SU-DHL-6 (cell line): ENCODE data around the gene ERCC5.

ENCODE experiments used
- H2AFZ ChIP-seq: fragments of 200-600 bp; sonication (generic); 2 replicates; pipeline ENCODE4 v1.6.1; 2014; ENCODE audit warnings: low read depth, mild to moderate bottlenecking, moderate library complexity, mixed read lengths, antibody characterized with exemption, low read length; ENCODE audit not compliant: severe bottlenecking
- H3F3A ChIP-seq: fragments of 200-600 bp; shearing (Covaris generic); 2 replicates; pipeline ENCODE4 v1.6.0; 2016; ENCODE audit warnings: antibody characterized with exemption, mild to moderate bottlenecking; ENCODE audit not compliant: insufficient read depth
- H3K27ac ChIP-seq: fragments of 200-600 bp; sonication (generic); 2 replicates; pipeline ENCODE4 v1.5.1; 2016; ENCODE audit warnings: low read depth, mild to moderate bottlenecking, low read length, moderate library complexity, mixed read lengths
- H3K27me3 ChIP-seq: fragments of 200-600 bp; sonication (generic), shearing (Covaris generic); 2 replicates; pipeline ENCODE4 v1.6.0; 2014; ENCODE audit warnings: mild to moderate bottlenecking, low read length
- H3K36me3 ChIP-seq: fragments of 200-600 bp; sonication (generic); 2 replicates; pipeline ENCODE4 v1.6.1; 2014; ENCODE audit warnings: mild to moderate bottlenecking, low read length, mixed read lengths
- H3K4me2 ChIP-seq: fragments of 300-600, 200-600 bp; shearing (Covaris generic), sonication (generic); 2 replicates; pipeline ENCODE4 v1.6.0; 2014; ENCODE audit warnings: low read length, low read depth, mild to moderate bottlenecking; ENCODE audit not compliant: poor library complexity, severe bottlenecking
- H3K4me3 ChIP-seq: fragments of 200-600 bp; sonication (generic); 2 replicates; pipeline ENCODE4 v1.5.1; 2014; ENCODE audit warnings: antibody characterized with exemption, low read length, mild to moderate bottlenecking, mixed read lengths; ENCODE audit not compliant: insufficient read depth, poor library complexity, severe bottlenecking
- H3K79me2 ChIP-seq: fragments of 200-600 bp; sonication (generic); 2 replicates; pipeline ENCODE4 v1.6.1; 2014; ENCODE audit warnings: mild to moderate bottlenecking, low read length, moderate library complexity; ENCODE audit not compliant: insufficient read depth
- H3K9ac ChIP-seq: fragments of 200-600 bp; sonication (generic); 2 replicates; pipeline ENCODE4 v1.7.0; 2014; ENCODE audit warnings: mild to moderate bottlenecking, low read length
- H3K9me2 ChIP-seq: fragments of 200-600 bp; sonication (generic); replicated peaks from 2 replicates; pipeline ENCODE4 v1.6.1; 2014; ENCODE audit warnings: low read length; ENCODE audit not compliant: insufficient read depth
- H3K9me3 ChIP-seq: fragments of 200-600 bp; sonication (generic); 2 replicates; pipeline ENCODE4 v1.6.1; 2014; ENCODE audit warnings: low read length, mixed read lengths; ENCODE audit not compliant: insufficient read depth
- H4K20me1 ChIP-seq: fragments of 200-600 bp; sonication (generic); 2 replicates; pipeline ENCODE4 v1.6.1; 2014; ENCODE audit warnings: low read depth, mild to moderate bottlenecking, antibody characterized with exemption, low read length, moderate library complexity, mixed read lengths
- EZH2phosphoT487 ChIP-seq: fragments of 200-600 bp; sonication (generic), shearing (Covaris generic); conservative IDR thresholded peaks from 2 replicates; pipeline ENCODE4 v1.6.1; 2018; ENCODE audit warnings: mild to moderate bottlenecking, antibody characterized with exemption, low read length, moderate library complexity, mixed read lengths
- TF ChIP-seq, protein P1 (sequence below): fragments of 200-600 bp; sonication (generic); IDR thresholded peaks from one replicate; pipeline ENCODE4 v1.5.1; 2017; ENCODE audit warnings: antibody characterized with exemption, mild to moderate bottlenecking, low read length, moderate library complexity; ENCODE audit not compliant: insufficient read depth, poor library complexity, severe bottlenecking

The ERCC5 gene

DNA sequence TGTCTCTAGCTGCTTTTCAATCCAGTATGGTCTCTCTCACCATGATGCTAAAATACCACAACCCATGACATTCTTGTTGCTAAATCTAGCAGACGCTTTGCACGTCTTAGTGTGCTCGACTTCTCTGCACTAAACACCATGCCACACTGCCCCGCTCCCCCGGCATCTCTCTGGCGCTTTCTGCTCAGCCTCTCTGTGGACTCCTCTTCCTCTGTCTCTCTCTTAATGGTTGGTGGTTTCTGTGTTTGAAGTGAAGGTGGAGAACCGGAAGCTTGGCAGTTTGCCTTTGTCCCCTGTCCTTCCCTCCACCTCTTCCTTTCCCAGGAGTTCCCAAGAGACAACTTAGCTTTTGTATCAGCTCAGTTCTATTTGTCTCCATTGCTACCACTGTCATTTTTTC, 8.8 kb downstream of the ERCC5 start:
- Histone ChIP-seq H3K79me2 (peaks cover 12% of the 10 kb centered on the region), H3K36me3 (peaks cover 48% of the 10 kb centered on the region), H2AFZ (no peak overlapping the region)

DNA sequence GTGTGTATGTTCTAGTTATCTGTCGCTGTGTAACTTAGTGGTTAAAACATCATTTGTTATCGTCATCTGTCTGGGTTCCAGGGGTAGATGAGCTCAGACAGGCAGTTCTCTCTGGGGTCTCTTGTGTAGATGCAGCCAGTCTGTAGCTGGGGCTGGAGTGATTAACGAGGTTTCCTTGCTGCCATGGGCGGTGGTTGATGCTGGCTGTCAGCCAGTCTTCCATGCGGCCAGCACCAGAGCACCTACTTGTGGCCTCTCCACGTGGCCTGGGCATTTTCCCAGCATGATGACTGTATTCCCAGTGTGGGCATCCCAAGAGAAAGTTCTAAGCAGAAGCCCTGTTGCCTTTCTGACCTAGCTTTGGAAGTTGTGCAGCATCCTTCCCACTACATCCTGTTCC, 10.7 kb downstream of the ERCC5 start:
- H3K4me3 ChIP-seq: no peak overlapping the region
- no peaks in the 10 kb centered on the region for H3F3A ChIP-seq
- no peaks in the 10 kb centered on the region for H3K9me3 ChIP-seq
- no peak overlapping the region for H3K27ac ChIP-seq
- peaks cover 61% of the 10 kb centered on the region for H3K36me3 ChIP-seq
- TF ChIP-seq, protein P1, sequence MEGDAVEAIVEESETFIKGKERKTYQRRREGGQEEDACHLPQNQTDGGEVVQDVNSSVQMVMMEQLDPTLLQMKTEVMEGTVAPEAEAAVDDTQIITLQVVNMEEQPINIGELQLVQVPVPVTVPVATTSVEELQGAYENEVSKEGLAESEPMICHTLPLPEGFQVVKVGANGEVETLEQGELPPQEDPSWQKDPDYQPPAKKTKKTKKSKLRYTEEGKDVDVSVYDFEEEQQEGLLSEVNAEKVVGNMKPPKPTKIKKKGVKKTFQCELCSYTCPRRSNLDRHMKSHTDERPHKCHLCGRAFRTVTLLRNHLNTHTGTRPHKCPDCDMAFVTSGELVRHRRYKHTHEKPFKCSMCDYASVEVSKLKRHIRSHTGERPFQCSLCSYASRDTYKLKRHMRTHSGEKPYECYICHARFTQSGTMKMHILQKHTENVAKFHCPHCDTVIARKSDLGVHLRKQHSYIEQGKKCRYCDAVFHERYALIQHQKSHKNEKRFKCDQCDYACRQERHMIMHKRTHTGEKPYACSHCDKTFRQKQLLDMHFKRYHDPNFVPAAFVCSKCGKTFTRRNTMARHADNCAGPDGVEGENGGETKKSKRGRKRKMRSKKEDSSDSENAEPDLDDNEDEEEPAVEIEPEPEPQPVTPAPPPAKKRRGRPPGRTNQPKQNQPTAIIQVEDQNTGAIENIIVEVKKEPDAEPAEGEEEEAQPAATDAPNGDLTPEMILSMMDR: no peak
- no peak for TF ChIP-seq EZH2phosphoT487
- no peaks in the 10 kb centered on the region; the same call in 1 of the 2 replicates for H3K79me2 ChIP-seq
- H3K27me3 ChIP-seq: no peaks in the 10 kb centered on the region
- H4K20me1 ChIP-seq: no peaks in the 10 kb centered on the region
- no peaks in the 10 kb centered on the region for H3K9me2 ChIP-seq
- no peak overlapping the region for H3K4me2 ChIP-seq
- no peak overlapping the region for H2AFZ ChIP-seq
- no peak overlapping the region for H3K9ac ChIP-seq

More for the DNA sequence above, 8.8 kb downstream of the ERCC5 start:
- no peak for TF ChIP-seq EZH2phosphoT487
- TF ChIP-seq, protein P1: no peak
- no peaks in the 10 kb centered on the region for H3K9me3 ChIP-seq
- H3K27me3 ChIP-seq: no peaks in the 10 kb centered on the region
- H3K9me2 ChIP-seq: no peaks in the 10 kb centered on the region
- no peak overlapping the region for H3K4me3 ChIP-seq
- H3K9ac ChIP-seq: no peak overlapping the region
- no peaks in the 10 kb centered on the region for H3F3A ChIP-seq
- no peak overlapping the region for H3K27ac ChIP-seq
- no peaks in the 10 kb centered on the region for H4K20me1 ChIP-seq
- H3K4me2 ChIP-seq: no peak overlapping the region

DNA sequence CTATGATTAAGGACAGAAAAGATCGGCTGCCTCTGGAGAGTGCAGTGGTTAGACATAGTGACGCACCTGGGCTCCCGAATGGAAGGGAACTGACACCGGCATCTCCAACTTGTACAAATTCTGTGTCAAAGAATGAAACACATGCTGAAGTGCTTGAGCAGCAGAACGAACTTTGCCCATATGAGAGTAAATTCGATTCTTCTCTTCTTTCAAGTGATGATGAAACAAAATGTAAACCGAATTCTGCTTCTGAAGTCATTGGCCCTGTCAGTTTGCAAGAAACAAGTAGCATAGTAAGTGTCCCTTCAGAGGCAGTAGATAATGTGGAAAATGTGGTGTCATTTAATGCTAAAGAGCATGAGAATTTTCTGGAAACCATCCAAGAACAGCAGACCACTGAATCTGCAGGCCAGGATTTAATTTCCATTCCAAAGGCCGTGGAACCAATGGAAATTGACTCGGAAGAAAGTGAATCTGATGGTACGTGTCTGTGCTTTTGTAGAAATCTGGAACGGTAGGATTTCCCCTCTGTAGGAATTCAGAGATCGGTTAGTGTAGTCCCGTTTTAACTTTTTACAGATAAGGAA, 16.9 kb downstream of the ERCC5 start:
- no peaks in the 10 kb centered on the region for H3F3A ChIP-seq

More for the DNA sequence above, 16.9 kb downstream of the ERCC5 start:
- H3K9me2 ChIP-seq: no peaks in the 10 kb centered on the region
- H3K9me3 ChIP-seq: no peaks in the 10 kb centered on the region
- no peaks in the 10 kb centered on the region for H4K20me1 ChIP-seq
- no peak overlapping the region for H3K4me2 ChIP-seq
- H3K4me3 ChIP-seq: no peak overlapping the region
- no peaks in the 10 kb centered on the region; the same call in 1 of the 2 replicates for H3K79me2 ChIP-seq
- TF ChIP-seq, protein P1: no peak
- no peak for TF ChIP-seq EZH2phosphoT487
- no peaks in the 10 kb centered on the region for H3K27me3 ChIP-seq
- H3K36me3 ChIP-seq: peaks cover 67% of the 10 kb centered on the region
- H3K9ac ChIP-seq: no peak overlapping the region
- no peak overlapping the region for H2AFZ ChIP-seq
- H3K27ac ChIP-seq: no peak overlapping the region
